ENCODE results near the gene PPP4R2. TPM values are rescaled to one million over a fixed set of nuclear protein-coding genes. Genes with fewer than 3 reads are reported as not detected.

The PPP4R2 gene
- total and polyA plus RNA-seq, 10 of the 15 experiments (the other 5 are each of a cell fraction or from before 2014, with no cell fraction given), result 16.7 to 83.4 (median 38.9) TPM

DNA sequence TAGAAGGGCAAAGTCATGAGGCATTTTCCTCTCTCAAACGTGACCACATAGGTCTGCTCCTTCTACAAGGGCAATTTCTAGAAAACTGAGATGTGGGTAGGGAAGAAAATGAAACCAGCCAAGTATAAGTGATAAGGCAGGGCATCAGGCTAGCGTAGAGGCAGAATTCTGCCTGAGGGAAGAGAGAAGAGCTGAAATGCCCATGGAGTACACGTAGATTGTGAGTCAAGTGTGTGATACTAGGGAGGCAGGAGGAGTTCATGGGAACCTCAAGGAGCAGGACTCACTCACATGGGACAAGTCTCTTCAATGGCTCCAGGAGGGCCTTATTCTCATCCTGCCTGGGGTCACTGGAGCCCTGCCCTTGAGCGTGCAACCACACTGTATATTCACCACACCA, 34.9 kb upstream of the PPP4R2 start (continued):
- TF ChIP-seq NFYB (IDR thresholded peaks at IDR 0.05; ENCODE audit: insufficient read depth, low read depth, low read length) (no peak), FOS (IDR thresholded peaks at IDR 0.05; ENCODE audit: borderline replicate concordance, extremely low read depth, insufficient read length) (no peak), IKZF1 (conservative IDR thresholded peaks at IDR 0.05) (no peak), BMI1 (IDR thresholded peaks at IDR 0.05; ENCODE audit: borderline replicate concordance) (no peak), JUNB (IDR thresholded peaks at IDR 0.05) (no peak), EGR1 (IDR thresholded peaks at IDR 0.05; ENCODE audit: borderline replicate concordance in 1 of 2, low read depth in 2 of 2, low read length in 2 of 2) (no peak), RAD51 (IDR thresholded peaks at IDR 0.05) (no peak)
- TF ChIP-seq, protein P1, sequence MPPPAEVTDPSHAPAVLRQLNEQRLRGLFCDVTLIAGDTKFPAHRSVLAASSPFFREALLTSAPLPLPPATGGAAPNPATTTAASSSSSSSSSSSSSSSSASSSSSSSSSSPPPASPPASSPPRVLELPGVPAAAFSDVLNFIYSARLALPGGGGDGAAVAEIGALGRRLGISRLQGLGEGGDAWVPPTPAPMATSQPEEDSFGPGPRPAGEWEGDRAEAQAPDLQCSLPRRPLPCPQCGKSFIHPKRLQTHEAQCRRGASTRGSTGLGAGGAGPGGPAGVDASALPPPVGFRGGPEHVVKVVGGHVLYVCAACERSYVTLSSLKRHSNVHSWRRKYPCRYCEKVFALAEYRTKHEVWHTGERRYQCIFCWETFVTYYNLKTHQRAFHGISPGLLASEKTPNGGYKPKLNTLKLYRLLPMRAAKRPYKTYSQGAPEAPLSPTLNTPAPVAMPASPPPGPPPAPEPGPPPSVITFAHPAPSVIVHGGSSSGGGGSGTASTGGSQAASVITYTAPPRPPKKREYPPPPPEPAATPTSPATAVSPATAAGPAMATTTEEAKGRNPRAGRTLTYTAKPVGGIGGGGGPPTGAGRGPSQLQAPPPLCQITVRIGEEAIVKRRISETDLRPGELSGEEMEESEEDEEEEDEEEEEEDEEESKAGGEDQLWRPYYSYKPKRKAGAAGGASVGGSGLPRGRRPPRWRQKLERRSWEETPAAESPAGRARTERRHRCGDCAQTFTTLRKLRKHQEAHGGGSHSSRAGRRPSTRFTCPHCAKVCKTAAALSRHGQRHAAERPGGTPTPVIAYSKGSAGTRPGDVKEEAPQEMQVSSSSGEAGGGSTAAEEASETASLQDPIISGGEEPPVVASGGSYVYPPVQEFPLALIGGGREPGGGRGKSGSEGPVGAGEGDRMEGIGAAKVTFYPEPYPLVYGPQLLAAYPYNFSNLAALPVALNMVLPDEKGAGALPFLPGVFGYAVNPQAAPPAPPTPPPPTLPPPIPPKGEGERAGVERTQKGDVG (CRISPR knock-in tag; IDR thresholded peaks at IDR 0.05), result no peak
- TF ChIP-seq, protein P2, sequence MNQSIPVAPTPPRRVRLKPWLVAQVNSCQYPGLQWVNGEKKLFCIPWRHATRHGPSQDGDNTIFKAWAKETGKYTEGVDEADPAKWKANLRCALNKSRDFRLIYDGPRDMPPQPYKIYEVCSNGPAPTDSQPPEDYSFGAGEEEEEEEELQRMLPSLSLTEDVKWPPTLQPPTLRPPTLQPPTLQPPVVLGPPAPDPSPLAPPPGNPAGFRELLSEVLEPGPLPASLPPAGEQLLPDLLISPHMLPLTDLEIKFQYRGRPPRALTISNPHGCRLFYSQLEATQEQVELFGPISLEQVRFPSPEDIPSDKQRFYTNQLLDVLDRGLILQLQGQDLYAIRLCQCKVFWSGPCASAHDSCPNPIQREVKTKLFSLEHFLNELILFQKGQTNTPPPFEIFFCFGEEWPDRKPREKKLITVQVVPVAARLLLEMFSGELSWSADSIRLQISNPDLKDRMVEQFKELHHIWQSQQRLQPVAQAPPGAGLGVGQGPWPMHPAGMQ (IDR thresholded peaks at IDR 0.05; ENCODE audit: borderline replicate concordance), result no peak

DNA sequence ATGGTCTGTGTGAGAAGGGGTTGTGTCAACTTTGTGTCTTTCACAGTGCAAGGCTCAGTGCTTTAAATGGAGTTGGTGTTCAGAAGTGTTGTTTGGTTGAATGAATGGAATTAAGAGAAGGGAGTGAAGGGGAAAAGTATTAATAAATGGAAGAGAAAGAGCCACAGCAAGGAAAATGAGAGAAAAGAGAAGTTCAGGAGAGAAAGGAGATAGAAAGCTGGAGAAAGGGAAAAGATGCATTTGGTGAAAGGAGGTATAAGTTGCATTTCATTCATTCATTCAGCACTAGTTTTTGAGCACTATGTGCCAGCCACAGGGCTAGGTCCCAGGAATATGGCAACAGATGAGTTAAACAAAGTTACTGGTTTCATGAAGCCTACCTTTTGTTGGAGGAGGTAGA, 34.3 kb upstream of the PPP4R2 start:
- no peaks in the 10 kb centered on the region for H3K9me3 ChIP-seq (replicated peaks; ENCODE audit: control insufficient read depth, insufficient read depth, low read length)
- no peak overlapping the region for H3K9ac ChIP-seq (ENCODE audit: control insufficient read depth, insufficient read depth, low read length)
- CTCF ChIA-PET, result no interaction called here
- intact Hi-C loops (cut with micrococcal nuclease; ENCODE audit: unreplicated experiment), result no loop called here
- no peak overlapping the region for H3K4me2 ChIP-seq (ENCODE audit: control insufficient read depth, insufficient read depth)
- H4K20me1 ChIP-seq (ENCODE audit: control insufficient read depth, insufficient read depth), result no peaks in the 10 kb centered on the region
- in situ Hi-C loops (cut with MboI), result no loop called here
- no peak overlapping the region for H3K4me3 ChIP-seq
- no peaks in the 10 kb centered on the region for H3K36me3 ChIP-seq (ENCODE audit: control insufficient read depth in 2 of 2, insufficient read depth in 2 of 2, low read length in 1 of 2)
- POLR2A ChIA-PET, result no interaction called here
- no peak overlapping the region for H3K27ac ChIP-seq (ENCODE audit: control insufficient read depth, insufficient read depth)
- H3K79me2 ChIP-seq (ENCODE audit: control insufficient read depth, insufficient read depth, low read length), result no peaks in the 10 kb centered on the region
- no TSS peak for BruUV-seq (replicated peaks)
- DNase-seq (ENCODE audit: low read depth, low spot score), result no peak
- RAD21 ChIA-PET (ENCODE audit: unreplicated experiment), result no interaction called here
- H3K27me3 ChIP-seq (replicated peaks in 1 of 2; ENCODE audit: control insufficient read depth in 2 of 2, insufficient read depth in 2 of 2, low read length in 1 of 2), result no peaks in the 10 kb centered on the region
- ATAC-seq, result no peak
- peaks cover 7% of the 10 kb centered on the region for H3K4me1 ChIP-seq (ENCODE audit: control insufficient read depth, insufficient read depth, low read length)
- no peak overlapping the region for H2AFZ ChIP-seq (ENCODE audit: control insufficient read depth, low read depth, low read length)
- SMC1A ChIA-PET (ENCODE audit: uncharacterized antibody, unreplicated experiment), result no interaction called here
- no peak for FAIRE-seq
- TF ChIP-seq IKZF2 (IDR thresholded peaks at IDR 0.05) (no peak), PAX8 (IDR thresholded peaks at IDR 0.05) (no peak)
- TF ChIP-seq, protein P3, sequence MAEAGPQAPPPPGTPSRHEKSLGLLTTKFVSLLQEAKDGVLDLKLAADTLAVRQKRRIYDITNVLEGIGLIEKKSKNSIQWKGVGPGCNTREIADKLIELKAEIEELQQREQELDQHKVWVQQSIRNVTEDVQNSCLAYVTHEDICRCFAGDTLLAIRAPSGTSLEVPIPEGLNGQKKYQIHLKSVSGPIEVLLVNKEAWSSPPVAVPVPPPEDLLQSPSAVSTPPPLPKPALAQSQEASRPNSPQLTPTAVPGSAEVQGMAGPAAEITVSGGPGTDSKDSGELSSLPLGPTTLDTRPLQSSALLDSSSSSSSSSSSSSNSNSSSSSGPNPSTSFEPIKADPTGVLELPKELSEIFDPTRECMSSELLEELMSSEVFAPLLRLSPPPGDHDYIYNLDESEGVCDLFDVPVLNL (IDR thresholded peaks at IDR 0.05; ENCODE audit: low read depth, low read length), result no peak
- TF ChIP-seq, protein P4, sequence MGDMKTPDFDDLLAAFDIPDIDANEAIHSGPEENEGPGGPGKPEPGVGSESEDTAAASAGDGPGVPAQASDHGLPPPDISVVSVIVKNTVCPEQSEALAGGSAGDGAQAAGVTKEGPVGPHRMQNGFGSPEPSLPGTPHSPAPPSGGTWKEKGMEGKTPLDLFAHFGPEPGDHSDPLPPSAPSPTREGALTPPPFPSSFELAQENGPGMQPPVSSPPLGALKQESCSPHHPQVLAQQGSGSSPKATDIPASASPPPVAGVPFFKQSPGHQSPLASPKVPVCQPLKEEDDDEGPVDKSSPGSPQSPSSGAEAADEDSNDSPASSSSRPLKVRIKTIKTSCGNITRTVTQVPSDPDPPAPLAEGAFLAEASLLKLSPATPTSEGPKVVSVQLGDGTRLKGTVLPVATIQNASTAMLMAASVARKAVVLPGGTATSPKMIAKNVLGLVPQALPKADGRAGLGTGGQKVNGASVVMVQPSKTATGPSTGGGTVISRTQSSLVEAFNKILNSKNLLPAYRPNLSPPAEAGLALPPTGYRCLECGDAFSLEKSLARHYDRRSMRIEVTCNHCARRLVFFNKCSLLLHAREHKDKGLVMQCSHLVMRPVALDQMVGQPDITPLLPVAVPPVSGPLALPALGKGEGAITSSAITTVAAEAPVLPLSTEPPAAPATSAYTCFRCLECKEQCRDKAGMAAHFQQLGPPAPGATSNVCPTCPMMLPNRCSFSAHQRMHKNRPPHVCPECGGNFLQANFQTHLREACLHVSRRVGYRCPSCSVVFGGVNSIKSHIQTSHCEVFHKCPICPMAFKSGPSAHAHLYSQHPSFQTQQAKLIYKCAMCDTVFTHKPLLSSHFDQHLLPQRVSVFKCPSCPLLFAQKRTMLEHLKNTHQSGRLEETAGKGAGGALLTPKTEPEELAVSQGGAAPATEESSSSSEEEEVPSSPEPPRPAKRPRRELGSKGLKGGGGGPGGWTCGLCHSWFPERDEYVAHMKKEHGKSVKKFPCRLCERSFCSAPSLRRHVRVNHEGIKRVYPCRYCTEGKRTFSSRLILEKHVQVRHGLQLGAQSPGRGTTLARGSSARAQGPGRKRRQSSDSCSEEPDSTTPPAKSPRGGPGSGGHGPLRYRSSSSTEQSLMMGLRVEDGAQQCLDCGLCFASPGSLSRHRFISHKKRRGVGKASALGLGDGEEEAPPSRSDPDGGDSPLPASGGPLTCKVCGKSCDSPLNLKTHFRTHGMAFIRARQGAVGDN (IDR thresholded peaks at IDR 0.05), result no peak
